IPS-11a (cell line): ENCODE measurements around the gene PCYT1A.
"Not testable (repeated sequence)": the region's sequence is repeated elsewhere in the genome, so short reads cannot be mapped to it uniquely, and the experiment has no call there.

Source experiments
- H3K4me3 ChIP-seq: one replicate; pipeline ENCODE4 v1.5.1; 2013; ENCODE audit warnings: low read depth, low read length, control low read depth

The PCYT1A gene

DNA sequence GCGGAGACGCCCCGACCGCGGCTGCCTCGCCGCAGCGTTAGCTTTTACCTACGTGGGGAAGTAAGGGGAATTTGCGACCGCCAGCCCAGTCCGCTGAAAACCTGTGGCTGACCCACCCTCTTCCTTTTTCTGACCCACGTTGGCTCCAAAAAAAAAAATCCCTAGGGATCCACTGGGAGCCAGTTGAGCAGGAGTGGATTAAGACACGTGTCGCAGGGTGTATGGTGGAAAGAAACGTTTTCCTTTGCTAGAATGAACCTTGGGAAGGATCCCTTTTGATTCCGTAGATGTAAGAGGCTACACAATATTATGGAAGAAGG is 575 bp upstream of the PCYT1A start:
- peak overlapping the region; percentile 100 for H3K4me3 ChIP-seq

DNA sequence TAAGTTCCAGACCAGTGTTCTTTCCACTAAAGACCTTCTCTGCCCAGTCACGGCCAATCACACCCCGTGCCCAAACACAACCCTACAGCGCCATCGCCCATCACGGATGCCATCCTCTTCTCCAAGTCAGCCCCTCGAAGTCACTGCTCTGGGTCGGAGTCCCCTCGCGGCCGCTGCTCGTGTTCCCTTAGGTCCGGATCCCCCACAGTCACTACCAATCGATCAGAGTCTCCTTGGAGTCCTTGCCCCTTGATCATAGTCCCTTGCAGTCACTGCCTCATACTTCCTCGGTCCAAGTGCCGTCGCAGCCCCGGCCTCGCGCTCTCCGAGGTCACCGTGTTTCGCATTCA is 461 bp downstream of the PCYT1A start:
- H3K4me3 ChIP-seq, result peak overlapping the region; percentile 100

DNA sequence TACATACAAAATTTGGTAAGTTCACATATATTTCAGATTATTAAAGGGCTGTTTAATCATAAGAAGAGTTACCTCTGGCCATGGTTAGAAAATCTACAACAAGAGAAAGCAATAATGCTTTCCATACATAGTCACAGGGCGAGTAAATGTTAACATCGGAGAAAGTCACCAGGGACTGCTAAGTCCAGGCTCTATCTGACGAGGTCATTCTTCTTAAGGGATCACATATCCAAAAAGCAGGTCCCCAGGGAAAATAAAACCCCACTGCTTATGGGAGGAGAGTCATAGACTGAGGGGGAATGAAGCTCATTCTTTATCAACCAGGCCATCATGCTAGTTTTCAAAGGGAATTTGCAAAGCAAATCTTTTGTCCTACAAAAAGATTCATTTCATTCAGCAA is 3.1 kb downstream of the PCYT1A start:
- no peak overlapping the region for H3K4me3 ChIP-seq

GRCh38 chr3:196281962-196282361 is 5.6 kb downstream of the PCYT1A start:
- H3K4me3 ChIP-seq, result no peak overlapping the region

DNA sequence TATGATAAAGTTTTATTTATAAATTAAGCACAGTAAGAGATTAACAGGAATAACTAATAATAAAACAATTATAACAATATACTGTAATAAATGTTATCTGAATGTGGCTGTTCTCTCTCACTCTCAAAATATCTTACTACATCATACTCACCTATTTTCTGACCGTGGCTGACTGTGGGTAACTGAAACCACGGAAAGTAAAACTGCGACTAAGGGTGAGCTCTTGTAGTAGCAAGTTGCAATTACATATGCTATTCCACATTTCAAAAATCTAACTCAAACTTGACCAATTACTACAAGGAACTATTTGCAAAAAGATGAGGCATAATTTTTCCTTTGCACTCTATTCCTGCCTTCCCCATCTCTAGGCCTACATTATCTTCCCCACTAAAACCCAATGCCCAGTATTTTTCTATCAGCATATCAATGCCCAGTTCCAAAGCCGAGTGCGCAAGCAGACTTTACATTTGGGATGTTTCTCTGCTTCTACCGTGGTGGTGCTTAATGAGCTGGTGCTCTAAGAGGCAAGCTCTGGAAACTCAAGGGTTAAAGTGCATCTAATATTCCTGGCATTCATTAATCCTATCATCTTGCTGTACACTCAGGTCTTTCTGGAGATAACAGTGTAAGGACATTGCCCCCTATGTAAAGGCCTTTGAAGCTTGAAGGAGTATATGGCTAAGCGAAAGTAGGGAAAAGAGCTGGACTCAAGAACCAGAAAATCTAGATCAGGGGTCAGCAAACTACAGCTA is 6.7 kb downstream of the PCYT1A start:
- no peak overlapping the region for H3K4me3 ChIP-seq

GRCh38 chr3:196275126-196275525 is 12.4 kb downstream of the PCYT1A start:
- no peak overlapping the region for H3K4me3 ChIP-seq

DNA sequence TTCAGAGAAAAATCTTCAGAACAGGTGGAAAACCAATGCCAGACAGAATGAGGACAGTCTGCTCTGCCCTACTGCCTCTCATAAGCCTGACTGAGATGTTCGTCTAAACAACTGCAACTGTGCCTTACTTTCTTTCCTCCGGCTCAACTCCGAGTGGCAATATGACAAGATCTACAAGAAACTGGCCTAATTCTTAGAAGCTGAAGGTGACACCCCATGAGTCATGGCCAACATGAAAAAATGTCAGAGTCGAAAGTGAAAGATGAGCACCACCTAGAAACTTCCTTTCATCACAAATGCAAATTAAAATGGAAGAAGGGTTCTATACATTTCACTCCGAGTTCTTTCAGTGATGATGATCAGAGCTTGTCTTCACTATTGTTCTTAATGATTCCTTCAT is 12.9 kb downstream of the PCYT1A start:
- H3K4me3 ChIP-seq, result no peak overlapping the region

- no peak overlapping the region for H3K4me3 ChIP-seq
Measured at GRCh38 chr3:196273655-196274054, 13.9 kb downstream of the PCYT1A start.

DNA sequence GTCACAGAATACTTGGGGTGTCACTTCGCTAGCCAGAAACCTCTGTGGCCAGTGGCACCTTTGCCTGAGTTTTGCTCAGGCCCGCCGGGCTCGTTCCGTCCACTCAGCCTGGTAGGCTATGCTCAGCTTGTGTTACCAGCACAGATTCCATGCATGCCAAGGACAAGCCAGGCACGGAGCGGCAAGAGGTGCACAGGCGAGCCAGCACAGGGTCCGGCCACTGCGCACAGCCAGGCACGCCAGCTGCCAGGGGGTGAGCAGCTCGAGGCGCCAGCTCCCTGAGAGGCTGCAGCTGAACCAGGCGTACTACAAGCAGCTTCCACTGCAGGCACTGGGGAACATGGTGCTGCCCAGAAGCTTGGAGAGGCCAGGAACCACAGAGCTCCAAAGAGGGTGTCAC is 14.7 kb downstream of the PCYT1A start:
- H3K4me3 ChIP-seq, result no peak overlapping the region

DNA sequence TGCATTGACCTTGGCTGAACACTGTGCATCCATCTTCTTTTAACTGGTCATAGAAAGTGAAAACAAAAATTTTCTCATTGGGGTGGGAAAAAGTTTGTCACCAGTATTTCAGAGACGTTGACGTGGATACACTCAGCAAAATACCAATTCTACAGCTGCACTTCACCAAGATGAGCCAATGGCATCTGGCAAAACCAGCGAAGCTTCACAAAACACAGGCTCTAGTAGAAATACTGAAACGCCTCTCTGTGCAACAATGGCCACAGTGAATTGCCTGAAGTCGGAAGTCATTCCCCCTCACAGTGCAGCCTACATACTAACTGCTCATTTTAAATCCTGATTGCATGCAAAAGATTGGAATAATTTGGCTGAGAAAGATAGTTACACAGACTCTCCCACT is 17.0 kb downstream of the PCYT1A start:
- no peak overlapping the region for H3K4me3 ChIP-seq

- no peak overlapping the region for H3K4me3 ChIP-seq
Measured at GRCh38 chr3:196268284-196269163, 19.0 kb downstream of the PCYT1A start.

GRCh38 chr3:196263819-196264218 is 23.7 kb downstream of the PCYT1A start:
- no peak overlapping the region for H3K4me3 ChIP-seq

- no peak overlapping the region for H3K4me3 ChIP-seq
Measured at GRCh38 chr3:196260784-196261183, 26.7 kb downstream of the PCYT1A start.

GRCh38 chr3:196255776-196256175 is 31.8 kb downstream of the PCYT1A start:
- no peak overlapping the region for H3K4me3 ChIP-seq

DNA sequence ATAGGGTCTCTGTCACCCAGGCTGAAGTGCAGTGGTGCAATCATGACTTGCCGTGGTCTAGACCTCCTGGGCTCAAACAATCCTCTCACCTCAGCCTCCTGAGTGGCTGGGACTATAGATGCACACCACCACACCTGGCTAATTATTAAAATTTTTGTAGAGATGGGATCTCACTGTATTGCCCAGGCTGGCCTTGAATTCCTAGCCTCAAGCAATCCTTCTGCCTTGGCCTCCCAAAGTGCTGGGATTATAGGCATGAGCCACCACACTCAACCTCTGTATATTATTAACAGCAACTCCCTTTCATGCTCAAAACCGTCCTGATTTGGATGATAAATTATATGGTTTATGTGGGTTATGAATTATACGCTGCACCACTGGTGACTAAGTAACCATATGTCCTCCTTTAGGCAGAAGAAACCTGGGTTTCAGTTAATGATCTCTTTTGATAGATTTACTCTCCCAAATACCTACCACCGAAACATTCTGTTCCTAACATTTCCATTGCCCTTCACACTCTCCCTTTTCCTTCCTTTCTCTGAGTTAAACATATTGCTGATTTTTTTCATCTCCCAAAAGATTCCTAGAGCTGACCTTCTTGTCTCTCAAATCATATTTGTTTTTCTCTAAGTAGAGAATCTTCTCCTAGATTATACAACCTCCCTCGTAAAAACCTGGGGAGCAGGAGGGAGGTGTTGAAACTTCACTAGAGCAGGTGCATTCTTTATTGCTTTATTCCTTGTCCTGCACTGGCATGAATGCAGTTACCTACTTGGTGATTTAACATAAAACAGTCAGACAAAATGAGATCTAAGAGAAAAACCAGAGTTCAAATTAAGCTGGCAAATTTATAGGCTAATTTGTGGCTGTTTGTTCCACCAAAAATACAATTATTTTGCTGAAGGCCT is 32.9 kb downstream of the PCYT1A start:
- no peak overlapping the region for H3K4me3 ChIP-seq

- no peak overlapping the region for H3K4me3 ChIP-seq
Measured at GRCh38 chr3:196251918-196252317, 35.6 kb downstream of the PCYT1A start.

GRCh38 chr3:196246612-196247308 is 40.8 kb downstream of the PCYT1A start:
- H3K4me3 ChIP-seq, result no peak overlapping the region

DNA sequence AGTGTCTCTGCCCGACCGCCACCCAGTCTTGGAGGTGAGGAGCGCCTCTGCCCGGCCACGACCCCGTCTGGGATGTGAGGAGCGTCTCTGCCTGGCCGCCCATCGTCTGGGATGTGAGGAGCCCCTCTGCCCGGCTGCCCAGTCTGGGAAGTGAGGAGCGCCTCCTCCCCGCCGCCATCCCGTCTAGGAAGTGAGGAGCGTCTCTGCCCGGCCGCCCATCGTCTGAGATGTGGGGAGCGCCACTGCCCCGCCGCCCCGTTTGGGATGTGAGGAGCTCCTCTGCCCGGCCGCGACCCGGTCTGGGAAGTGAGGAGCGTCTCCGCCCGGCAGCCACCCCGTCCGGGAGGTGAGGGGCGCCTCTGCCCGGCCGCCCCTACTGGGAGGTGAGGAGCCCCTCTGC is 43.4 kb downstream of the PCYT1A start:
- H3K4me3 ChIP-seq, result not testable (repeated sequence)

DNA sequence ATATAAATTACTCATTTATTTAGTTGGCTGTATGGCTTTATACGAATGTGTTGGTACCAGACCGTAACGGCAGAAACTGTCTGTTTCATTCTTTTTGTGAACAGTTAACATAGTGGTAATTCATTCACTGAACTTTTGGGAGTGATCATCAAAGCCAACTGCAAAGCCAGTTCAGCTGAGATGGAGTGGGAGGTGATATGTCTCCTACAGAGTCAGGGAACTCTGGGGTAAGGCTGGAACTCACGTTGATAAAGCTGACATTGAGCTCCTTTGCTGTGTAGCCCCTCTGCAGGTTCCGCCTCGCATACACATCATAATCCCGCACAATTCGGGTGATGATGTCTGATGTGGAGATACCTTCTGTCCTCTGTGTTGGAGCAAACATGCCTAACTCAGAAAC is 45.8 kb downstream of the PCYT1A start:
- H3K4me3 ChIP-seq, result no peak overlapping the region

- H3K4me3 ChIP-seq, result no peak overlapping the region
Measured at GRCh38 chr3:196240424-196240823, 47.1 kb downstream of the PCYT1A start.
